HG02798 (cell line): ENCODE results near the gene C1QBP.
"Not testable (repeated sequence)": the region's sequence is repeated elsewhere in the genome, so short reads cannot be mapped to it uniquely, and the experiment has no call there.

ENCODE experiments used
- ATAC-seq: cut with Tn5 transposase; IDR thresholded peaks from one replicate; pipeline ENCODE4 v1.9.1; 2021; ENCODE audit warnings: mild to moderate bottlenecking; ENCODE audit not compliant: unreplicated experiment, poor library complexity

Gene C1QBP

DNA sequence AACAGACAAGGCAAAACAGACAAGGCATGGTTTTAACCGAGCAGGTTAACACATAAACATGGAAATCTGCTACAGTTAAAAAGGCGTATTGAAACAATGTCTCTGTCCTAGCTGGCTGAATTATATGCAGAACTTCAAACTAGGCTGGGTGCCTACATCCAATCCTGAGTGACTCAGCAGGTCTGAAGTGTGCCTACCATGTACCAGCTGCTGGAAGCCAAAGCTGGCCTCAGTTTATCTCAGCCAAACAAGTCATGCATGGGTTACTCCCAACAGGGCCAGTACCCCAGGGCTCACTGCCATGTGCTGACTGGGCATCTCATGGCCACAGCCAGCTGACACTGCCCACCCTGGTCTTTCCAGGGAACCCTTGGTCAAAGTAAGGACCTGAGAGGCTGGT lies 4.0 kb downstream of the C1QBP start:
- no peak for ATAC-seq

DNA sequence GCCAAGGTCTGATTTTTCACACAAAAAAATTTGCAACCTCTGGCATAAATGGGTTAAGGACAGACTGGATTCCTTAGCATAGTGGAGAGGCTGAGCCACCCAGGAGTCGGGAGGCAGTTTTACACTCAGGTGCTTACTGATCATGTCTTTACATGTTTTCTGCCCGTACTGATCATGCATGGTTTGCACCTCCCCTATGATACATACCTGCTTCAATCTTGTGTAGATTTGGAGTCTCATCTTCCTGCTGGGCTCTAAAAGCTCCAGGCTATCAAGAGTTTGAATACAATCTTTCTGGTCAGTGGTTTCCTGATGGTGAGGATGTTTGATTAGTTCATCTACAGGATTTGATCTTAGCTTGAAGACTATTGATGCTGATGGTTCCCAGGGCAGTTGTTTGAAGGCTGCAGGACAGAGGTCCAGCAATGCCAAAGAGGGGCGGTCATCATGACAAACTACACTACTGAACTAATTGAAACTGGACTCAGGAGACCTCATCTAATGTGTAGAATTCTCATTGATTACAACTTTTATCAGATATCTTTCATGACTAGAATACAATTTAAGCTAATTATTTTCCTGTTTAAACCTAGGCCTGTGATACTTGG lies 6.9 kb downstream of the C1QBP start:
- ATAC-seq = no peak

DNA sequence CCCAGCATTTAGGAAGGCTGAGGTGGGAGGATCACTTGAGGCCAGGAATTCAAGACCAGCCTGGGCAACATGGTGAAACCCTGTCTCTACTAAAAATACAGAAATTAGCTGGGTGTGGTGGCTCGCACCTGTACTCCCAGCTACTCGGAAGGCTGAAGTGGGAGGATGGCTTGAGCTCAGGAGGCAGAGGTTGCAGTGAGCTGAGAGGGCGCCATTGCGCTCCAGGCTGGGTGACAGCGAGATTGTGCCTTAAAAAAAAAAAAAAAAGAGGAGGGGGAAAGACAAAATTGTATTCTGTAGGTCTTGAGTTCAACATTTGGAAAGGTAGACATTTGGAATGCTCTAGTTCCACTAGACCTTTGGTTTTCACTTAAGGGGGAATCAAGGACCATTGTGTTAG lies 7.7 kb downstream of the C1QBP start:
- ATAC-seq = not testable (repeated sequence)

DNA sequence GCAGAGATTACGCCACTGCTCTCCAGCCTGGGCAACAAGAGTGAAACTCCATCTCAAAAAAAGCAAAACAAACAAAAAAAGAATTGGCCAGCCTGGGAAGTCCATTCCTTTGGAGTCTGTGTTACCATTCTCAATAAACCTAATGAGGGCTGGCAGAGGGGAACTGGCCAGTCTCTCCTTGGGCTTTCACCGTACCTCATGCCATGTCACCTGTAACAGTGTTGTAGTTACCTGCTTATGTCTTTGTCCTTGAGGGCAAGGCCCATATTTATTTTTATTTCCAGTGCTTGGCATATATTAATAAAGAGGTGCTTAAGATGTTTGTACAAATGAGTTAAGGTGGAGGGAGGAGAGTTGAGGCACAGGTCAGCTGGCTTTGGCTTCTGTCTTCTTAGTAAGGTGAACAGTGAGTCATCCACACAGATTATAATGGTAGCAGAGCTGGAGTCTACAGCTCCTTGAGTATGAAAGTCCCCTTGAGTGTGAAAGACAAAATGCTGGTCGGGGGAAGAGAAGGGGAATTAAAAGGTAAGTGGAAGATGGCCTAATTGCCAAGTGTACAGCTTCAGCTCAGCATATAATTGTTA lies 8.4 kb downstream of the C1QBP start:
- ATAC-seq = no peak

DNA sequence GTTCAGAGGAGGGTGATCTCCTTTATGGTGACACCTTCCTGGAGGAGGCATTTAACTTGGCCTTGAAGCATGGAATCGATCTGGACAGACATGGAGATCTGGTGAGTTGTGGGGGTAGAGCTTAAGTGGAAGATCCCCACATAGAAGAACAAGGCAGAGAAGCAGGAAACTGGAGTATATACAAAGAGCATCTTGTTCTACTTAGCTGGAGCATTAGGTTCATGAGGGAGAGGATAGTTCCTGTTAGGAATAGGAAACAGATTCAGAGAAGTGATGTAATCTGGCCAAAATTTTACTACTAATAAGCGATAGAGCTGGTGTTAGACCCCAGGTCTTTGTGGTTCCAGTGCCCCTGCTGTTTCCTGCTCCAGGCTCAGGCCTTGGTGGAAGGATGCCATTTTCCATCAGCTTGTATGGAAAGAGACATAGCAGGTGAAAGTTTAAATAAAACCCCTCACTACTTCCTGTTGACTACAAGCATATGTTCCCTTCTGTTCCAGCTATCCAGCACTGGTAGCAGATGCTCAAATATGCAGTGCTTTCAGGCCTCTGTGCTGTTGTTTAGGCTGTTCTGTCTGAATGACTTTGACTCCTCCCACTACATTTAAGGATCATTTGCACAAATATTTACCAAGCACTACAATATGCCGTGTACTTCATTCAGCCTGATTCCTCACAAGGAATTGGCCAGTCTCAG lies 9.6 kb downstream of the C1QBP start:
- no peak for ATAC-seq

DNA sequence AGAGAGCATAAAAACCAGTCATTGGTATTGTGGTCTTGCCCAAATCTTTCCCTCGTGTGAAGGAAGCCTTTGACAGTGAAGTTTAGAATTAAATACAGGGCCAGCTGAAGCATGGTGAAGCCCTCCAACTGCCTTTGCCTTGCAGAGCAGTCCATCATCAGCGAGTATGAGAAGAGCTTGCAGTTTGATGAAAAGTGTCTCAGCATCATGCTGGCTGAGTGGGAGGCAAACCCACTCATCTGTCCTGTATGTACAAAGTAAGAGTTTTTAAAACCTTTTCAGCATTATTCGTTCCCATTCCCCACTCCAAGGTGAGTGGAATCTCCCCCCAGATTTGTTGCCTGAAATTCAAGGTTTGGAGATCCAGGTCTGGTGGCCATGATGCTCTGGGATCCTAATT lies 13.1 kb downstream of the C1QBP start:
- no peak for ATAC-seq

DNA sequence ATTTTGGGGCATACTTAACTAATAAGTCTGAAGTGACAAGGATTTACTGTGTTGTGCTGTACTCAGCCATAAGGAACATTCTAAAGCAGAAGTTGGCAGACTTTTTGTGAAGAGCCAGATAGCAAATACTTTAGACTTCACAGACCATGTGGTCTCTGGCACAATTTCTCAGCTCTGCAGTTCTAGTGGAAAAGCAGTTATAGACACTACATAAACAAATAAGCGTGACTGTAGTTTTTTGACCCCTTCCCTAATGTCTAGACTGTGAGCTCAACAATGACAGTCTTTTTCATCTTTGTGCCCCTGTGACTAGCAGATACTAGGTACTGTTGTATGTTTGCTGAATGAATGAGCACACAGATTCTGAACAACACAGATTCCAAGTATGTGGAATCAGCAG lies 14.0 kb downstream of the C1QBP start:
- no peak for ATAC-seq

DNA sequence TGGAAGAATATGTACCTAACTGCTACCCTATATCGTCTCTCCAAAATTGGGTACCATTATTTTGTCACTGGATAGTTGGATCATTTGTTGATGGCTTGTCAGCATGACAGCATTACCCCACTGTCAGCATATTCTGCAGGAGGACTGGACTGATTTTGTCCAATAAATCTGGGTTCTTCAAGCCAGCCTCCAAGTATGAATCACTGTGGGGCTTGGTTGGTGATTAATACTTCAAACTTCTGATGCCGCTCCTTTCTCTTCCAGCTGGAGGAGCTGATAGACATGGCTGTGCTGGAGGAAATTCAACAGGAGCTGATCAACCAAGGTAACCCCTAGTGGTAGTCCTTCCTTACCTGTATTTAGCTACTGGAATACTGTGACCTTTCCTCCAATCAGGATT lies 16.4 kb downstream of the C1QBP start:
- no peak for ATAC-seq

DNA sequence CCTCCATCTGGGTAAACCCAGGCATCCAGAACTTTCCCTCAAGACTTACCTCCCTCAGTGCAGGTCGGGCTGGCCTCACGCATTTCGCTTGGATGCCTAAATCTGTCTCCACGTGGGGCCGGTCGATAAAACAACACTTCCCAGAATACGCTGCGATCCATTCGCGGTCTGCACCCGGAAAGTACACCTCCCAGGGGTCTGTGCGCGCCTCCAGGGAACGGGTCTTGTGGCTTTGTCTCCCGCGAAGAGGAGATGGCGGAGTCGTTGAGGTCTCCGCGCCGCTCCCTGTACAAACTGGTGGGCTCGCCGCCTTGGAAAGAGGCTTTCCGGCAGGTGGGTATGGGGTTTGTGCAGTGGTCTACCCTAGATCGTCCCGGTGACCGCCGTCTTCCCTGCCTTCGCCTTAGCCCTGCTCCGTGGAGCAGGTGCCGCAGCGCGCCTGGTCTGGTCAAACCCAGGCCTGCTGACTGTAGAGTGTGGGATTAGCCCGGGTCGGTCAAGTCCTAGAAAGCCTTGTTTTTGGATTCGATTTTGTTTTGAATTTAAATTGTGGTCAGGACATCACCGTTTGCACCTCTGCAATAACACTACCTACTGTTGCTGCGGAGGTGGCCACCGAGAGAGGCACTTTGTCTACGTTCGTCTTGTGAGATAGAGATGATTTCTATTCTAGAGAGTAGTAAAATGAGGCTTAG lies 18.8 kb downstream of the C1QBP start, which contains the start of gene RPAIN:
RPAIN (plus strand) TSS at position 224 of the 695 bp plus-strand sequence; CDS start at position 253, 29 bp downstream.
- peak; percentile 60 for ATAC-seq

DNA sequence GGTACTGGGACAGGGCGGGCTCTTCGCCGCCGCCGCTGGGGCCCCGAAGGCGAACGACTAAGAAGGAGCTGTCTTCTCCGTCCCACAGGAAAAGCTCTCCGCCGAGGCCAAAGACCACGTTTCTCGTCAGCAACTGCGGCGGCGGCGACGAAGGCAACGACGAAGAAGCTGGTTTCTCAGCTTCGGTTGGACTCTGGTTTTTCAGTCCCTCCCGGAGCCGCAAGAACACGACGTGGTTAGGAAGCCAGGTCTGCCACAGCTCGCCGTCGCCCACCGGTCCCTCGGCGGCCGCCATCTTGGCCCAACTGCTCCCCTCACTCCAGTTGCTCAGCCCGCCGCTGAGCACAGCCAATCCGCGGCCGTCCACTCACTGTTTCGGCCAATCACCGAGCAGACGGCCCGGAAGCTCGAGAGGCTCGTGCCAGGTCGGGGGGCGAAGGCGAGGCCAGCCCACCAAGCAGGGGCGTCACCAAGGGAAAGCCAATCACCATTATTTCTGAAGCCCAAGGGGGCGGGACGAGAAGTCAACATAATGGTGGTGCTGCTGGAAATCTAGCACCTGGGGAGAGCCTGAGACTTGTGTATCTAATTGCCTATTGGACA lies 19.5 kb downstream of the C1QBP start, which contains the start of gene NUP88:
NUP88 (minus strand) TSS at position 307 of the 603 bp plus-strand sequence; CDS start at position 295, 12 bp downstream.
- ATAC-seq = peak; percentile 94

DNA sequence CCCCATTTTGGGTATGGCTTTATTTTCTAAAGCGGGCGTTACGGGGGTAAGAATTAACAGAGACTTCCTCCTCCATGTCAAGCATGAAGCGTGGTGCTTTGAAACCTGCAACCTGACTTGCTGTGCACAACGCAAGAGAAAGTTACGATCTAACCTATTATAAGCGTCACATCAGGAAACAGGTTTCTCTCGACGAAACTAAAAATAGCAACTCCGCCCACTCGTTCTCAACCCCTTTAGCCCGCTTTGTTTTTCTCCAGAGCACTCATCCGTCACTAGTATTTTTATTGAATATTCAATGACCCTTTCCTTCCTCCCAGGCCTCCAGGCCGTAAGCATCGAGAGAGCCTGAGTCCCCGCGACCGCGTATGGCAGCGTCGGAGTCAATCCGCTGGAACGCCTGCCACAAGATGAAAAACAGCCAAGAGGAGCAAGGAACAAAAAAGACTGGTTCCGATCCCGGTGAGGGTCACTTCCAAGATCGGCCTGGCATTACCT lies 20.0 kb downstream of the C1QBP start:
- no peak for ATAC-seq

DNA sequence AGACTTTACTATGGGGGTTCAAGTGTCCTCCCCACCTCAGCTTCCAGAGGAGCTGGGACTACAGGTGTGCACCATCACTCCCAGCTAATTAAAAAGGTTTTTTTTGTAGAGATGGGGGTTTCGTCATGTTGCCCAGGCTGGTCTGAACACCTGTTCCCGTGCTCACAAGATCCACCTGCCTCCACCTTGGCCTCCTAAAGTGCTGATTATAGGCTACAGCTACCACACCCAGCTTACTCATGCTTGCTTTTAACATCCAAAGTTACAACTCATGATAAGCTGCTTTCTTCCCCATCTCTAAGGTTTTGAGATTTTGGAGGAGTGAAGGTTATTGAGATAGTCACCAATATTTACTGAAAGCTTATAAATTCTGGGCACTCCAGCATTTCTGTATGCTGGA lies 22.1 kb downstream of the C1QBP start:
- no peak for ATAC-seq

DNA sequence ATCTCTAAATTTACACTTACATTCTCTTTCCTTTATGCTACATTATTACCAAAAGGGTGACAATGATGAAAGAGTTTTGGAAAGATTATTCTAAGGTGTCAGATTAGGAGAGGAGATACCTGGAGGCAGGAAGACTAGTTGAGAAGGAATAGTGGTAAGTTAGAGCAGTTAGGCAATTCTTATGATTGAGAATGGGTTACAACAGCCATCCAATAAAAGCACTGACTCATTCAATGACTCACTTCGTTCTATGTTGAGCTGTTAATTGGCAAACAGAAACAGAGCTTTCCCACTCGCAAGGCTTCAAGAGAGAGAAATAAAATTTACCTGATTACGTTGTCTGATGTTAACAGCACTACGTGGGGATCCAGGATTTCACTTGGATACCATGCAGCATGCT lies 25.3 kb downstream of the C1QBP start:
- no peak for ATAC-seq

DNA sequence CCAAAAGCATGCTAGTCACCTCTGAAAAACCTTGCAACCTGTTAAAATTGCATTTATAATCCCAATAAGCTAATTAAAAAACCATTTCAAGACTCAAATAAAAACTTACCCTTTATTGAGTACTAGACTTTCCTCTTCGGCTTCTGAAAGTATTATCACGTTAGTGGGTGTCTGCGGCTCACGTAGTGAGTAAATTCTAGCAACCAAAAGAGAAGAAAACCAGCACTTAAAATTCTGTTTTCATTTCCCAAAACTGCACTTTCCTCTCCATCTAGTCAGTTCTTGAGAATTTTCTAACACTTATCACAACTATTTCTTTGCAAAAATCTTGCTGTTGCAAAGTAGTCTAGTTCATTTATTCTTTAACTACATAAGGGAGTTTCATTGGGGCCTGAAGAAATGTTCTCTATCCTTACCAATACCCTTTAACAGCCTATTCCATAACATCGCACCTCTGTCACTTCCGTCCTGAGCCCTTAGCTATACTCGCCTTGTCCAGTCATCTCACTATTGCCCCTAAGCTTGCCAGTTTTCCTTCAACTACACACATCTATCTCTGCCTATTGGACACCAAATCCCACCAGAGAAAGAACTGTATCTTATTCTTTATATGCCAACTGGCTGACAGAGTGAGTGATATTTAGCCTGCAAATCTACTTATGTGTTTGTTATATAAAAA lies 28.2 kb downstream of the C1QBP start:
- ATAC-seq = no peak

DNA sequence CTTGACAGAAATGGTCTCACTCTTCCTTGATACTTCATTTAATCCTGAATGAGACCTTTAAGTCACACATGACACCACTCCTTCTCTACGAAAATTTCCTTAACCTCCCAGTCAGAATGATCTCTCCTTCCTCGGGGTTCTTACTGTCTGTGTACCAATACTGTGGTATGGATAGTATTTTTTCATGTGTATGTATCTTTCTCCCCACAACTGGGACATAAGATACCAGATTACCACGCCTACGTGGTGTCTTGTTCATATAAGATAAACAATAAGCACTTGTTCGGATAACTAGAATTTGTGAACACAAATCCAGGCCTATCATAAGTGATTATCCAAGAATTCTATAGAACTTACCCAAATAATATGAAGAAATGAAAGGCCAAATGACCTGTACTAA lies 30.8 kb downstream of the C1QBP start:
- no peak for ATAC-seq

DNA sequence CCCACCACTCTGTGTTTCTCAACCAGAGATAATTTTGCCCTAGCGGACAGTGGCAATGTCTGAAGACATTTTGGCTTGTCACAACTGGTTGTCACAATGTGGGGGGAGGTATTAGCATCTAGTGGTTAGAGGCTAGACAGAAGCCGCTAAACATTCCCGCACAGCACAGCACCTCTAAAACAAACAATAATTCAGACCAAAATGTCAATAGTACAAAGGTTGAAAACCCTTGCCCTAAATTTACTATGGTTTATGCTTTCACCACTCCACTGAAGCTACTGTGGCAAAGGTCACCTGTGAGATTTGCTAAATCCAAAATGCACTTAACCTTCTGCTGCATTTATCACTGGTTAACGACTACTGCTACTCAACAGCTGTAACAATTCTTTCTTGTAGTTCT lies 33.6 kb downstream of the C1QBP start:
- no peak for ATAC-seq

DNA sequence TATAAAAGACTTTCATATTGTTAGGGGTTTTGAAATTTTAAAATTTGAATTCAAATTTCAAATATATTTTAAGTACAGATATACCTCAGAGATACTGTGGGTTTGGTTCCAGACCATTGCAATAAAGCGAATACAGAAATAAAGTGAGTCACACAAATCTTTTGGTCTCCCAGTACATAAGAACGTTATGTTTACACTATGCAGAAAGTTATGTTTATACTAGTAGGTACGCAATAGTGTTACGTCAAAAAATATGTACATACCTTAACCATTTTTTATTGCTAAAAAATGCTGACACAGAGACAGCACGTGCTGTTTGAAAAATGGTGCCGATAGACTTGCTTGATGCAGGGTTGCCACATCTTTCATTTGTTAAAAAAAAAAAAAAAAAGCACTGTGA lies 39.2 kb downstream of the C1QBP start:
- no peak for ATAC-seq

DNA sequence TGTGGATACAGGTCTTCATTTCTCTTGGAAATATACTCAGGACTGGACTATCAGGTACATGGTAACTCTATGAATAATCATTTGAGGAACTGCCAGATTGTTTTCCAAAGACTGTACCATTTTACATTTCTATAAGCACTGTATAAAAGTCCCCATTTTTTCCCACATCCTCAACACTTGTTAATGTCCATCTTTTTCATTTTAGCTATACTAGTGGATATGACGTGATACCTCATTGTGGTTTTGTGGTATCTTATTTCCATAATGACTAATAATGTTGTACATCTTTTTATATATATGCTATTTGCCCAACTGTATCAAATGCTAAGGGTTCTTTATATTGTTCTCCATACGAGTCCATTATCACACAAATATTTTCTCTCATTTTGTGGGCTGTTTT lies 42.3 kb downstream of the C1QBP start:
- ATAC-seq = no peak

DNA sequence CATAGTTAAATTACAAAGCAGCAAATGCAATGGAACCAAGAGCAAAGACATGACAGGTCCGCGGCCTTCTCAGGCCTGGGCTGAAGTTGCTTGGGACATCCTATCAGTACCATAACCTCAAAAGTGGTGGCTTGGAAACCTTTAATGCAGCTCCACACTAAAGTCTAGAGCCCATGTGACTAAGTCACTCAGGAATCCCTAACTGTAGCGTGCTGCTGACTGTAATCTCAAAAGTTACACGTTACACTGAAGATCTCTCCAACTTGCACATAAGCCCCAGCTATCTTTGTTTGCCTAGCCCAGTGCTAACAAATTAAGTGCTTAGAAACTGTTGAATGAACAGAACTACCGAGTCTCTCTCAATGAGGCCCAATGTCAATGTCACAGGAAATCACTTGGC lies 47.3 kb downstream of the C1QBP start:
- ATAC-seq = no peak
